ENCODE data around the gene TLNRD1. TPM values are rescaled to one million over a fixed set of nuclear protein-coding genes. Genes with fewer than 3 reads are reported as not detected.
A peak's percentile ranks its signal among the peaks of the same experiment; 100 is the strongest.

The TLNRD1 gene
- total RNA-seq, 4 donors from 2014 or later: 11.8 to 25.5 (median 19.4) TPM

DNA sequence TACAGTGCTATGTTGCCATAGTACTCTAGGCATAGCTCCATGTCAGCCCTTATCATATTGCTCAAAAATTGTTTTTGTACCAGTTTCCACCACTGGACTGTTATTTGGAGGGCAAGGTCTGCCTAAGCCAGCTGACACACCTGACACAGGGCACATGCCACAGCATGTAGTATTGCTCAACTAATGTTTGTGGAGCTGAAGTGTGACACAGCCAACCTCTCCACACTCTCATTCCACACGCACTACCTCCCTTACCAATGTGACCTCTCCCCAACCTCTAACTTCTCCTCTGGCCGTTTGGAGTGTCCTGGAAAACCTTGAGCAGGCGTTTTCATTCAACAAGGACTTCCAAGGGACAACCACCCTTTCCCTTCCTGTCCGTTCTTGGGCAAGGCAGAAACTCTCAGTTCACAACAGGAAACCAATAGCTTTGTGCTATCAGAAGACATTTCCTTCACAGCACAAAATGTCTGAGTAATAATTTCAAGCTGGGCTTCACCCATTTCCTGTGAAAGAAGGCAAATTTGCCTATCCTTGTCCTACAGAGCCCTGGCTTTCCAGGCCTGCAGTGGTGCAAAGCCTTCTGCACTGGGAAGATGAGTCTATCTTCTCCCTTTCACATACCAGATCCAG lies 38.4 kb downstream of the TLNRD1 start:
- no peaks in the 10 kb centered on the region for H3K9me3 ChIP-seq
- H3K27me3 ChIP-seq: no peaks in the 10 kb centered on the region
- TF ChIP-seq, protein P1, sequence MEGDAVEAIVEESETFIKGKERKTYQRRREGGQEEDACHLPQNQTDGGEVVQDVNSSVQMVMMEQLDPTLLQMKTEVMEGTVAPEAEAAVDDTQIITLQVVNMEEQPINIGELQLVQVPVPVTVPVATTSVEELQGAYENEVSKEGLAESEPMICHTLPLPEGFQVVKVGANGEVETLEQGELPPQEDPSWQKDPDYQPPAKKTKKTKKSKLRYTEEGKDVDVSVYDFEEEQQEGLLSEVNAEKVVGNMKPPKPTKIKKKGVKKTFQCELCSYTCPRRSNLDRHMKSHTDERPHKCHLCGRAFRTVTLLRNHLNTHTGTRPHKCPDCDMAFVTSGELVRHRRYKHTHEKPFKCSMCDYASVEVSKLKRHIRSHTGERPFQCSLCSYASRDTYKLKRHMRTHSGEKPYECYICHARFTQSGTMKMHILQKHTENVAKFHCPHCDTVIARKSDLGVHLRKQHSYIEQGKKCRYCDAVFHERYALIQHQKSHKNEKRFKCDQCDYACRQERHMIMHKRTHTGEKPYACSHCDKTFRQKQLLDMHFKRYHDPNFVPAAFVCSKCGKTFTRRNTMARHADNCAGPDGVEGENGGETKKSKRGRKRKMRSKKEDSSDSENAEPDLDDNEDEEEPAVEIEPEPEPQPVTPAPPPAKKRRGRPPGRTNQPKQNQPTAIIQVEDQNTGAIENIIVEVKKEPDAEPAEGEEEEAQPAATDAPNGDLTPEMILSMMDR (IDR thresholded peaks at IDR 0.05): no peak
- no peak for TF ChIP-seq POLR2A (IDR thresholded peaks at IDR 0.05)
- peak in 1 of 2 donors; percentile 4 for DNase-seq
- H3K4me1 ChIP-seq: no peaks in the 10 kb centered on the region
- no peak overlapping the region for H3K4me3 ChIP-seq (replicated peaks in 1 of 3)
- 28 to 43% methylated on average over 4 of the region's 4 CpGs for WGBS, 2 donors
- no peak overlapping the region for H3K27ac ChIP-seq
- intact Hi-C loops (cut with DNase I): no loop called here
- H3K36me3 ChIP-seq: no peaks in the 10 kb centered on the region

DNA sequence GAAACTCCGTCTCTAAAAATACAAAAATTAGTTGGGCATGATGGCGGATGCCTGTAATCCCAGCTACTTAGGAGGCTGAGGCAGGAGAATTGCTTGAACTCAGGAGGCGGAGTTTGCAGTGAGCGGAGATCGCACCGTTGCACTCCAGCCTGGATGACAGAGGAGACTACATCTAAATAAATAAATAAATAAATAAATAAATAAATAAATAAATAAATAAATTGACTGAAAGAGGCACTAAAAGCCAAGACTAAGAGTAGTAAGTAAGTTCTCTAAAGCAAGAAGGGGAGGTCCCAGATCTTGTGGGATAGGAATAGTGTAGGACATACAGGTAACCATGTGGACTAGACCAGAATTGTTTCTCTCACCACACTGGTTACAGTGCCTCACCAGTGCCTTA lies 40.0 kb downstream of the TLNRD1 start:
- H3K9me3 ChIP-seq: no peaks in the 10 kb centered on the region
- DNase-seq: no peak
- H3K4me3 ChIP-seq (replicated peaks in 1 of 3): no peak overlapping the region
- H3K27ac ChIP-seq: no peak overlapping the region
- no peaks in the 10 kb centered on the region for H3K4me1 ChIP-seq
- no peaks in the 10 kb centered on the region for H3K36me3 ChIP-seq
- no peaks in the 10 kb centered on the region for H3K27me3 ChIP-seq
- WGBS, 2 donors: 79 to 89% methylated on average over 6 of the region's 6 CpGs
- intact Hi-C loops (cut with DNase I): no loop called here
- TF ChIP-seq POLR2A (IDR thresholded peaks at IDR 0.05): no peak

DNA sequence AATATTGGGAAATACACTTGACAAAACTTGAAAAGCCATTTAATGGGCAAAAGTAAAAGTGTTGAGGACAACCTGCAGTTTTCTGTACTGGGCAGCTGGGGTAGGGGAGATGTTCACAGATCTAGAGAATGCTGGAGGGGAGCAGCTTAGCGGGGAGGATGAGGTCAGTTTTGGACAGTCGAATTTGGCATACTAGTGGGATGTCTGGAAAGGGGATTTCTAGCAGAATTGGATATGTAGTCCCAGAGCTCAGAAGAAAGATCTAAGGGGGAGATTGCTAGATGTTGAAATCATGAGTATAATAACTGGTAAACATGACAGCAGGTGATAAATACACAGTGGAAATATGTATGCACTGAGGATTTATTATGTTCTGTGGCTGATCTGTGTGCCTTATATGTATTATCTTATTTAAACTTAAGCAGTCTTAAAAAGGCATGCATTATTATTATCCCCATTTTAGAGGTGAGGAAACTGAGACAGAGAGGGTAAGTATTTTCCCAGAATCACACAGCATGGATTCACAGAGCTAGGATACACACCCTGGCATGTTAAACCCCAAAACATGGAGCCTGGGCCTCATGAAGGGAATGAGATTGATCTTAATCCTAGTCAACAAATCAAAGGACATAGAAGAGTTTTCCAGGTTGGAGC lies 42.7 kb downstream of the TLNRD1 start:
- Histone ChIP-seq H3K27me3 (no peaks in the 10 kb centered on the region), H3K27ac (no peak overlapping the region), H3K4me3 (replicated peaks in 1 of 3) (no peak overlapping the region), H3K9me3 (no peaks in the 10 kb centered on the region), H3K4me1 (no peaks in the 10 kb centered on the region), H3K36me3 (no peaks in the 10 kb centered on the region)
- intact Hi-C loops (cut with DNase I): no loop called here
- DNase-seq: no peak
- TF ChIP-seq POLR2A (IDR thresholded peaks at IDR 0.05): no peak
- TF ChIP-seq, protein P1 (IDR thresholded peaks at IDR 0.05): no peak
- WGBS, 2 donors: 89 to 96% methylated on average over 2 of the region's 2 CpGs

DNA sequence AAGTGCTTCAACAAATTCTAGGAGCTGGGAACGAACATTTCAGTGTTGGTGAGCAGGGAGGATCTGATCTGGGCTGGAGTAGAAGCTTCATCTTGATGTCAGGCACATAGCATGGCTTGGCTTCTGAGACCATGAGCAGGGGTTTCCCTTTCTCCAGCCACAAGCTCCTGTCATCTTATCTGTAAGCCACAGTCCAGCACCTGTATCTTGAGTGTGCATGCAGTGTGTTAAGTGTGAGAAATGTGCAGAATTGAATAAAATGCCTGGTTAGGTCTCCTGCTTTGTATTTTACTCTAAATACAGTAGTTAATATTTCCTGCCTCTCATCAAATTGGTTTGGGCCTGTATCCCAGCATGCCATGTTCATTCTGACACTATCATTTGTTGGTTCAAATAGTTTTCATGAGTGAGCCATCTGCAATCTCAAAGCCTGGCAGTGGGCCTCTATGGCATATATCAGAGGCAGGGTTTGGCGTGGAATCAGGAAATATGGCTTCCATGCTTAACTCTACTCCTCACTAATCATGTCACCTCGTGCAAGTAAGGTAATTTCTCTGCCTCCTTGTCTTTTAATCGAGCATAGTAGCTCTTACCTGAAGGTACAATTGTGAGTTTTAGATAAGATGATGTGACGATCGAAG lies 43.3 kb downstream of the TLNRD1 start:
- H3K36me3 ChIP-seq: no peaks in the 10 kb centered on the region
- TF ChIP-seq POLR2A (IDR thresholded peaks at IDR 0.05): no peak
- TF ChIP-seq, protein P1 (IDR thresholded peaks at IDR 0.05): no peak
- DNase-seq: no peak
- no peak overlapping the region for H3K27ac ChIP-seq
- H3K4me1 ChIP-seq: no peaks in the 10 kb centered on the region
- WGBS, 2 donors: 89 to 91% methylated on average over 6 of the region's 6 CpGs
- no peaks in the 10 kb centered on the region for H3K9me3 ChIP-seq
- H3K27me3 ChIP-seq: no peaks in the 10 kb centered on the region
- no peak overlapping the region for H3K4me3 ChIP-seq (replicated peaks in 1 of 3)
- intact Hi-C loops (cut with DNase I): no loop called here

DNA sequence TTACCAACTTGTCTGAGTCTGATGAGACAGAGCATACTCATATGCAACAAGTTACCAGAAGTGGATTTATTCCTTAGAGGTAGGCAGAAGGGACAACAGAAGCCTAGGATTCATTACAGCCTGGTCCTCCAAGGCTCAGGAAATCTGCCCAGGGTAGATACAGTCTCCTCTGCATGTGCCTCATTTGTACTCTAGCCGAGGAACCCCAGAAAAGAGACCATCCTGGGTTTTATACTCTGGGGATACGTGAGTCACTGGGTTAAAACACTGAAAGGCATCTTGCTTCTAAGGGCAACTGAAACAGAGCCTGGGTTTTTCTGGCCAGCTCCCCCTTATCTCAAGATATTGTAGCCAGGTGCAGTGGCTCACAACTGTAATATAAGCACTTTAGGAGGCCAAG lies 45.6 kb downstream of the TLNRD1 start:
- H3K27me3 ChIP-seq: no peaks in the 10 kb centered on the region
- no peaks in the 10 kb centered on the region for H3K9me3 ChIP-seq
- intact Hi-C loops (cut with DNase I): no loop called here
- no peak overlapping the region for H3K27ac ChIP-seq
- DNase-seq: no peak
- H3K4me1 ChIP-seq: no peaks in the 10 kb centered on the region
- TF ChIP-seq, protein P1 (IDR thresholded peaks at IDR 0.05): no peak
- TF ChIP-seq POLR2A (IDR thresholded peaks at IDR 0.05): no peak
- 98 to 100% methylated on average over 2 of the region's 2 CpGs for WGBS, 2 donors
- H3K36me3 ChIP-seq: no peaks in the 10 kb centered on the region
- no peak overlapping the region for H3K4me3 ChIP-seq (replicated peaks in 1 of 3)

All from thyroid gland (tissue), 4 donors.